Activated CD4-positive, alpha-beta memory T cell treated with anti-CD3 and anti-CD28 coated beads, Interleukin-2, amount 10 ng/mL, durations not matched to agents 7 days and 5 days (primary cell): ENCODE measurements around the gene CEACAM19. TPM values are rescaled to one million over a fixed set of nuclear protein-coding genes. Genes with fewer than 3 reads are reported as not detected.
A peak's percentile ranks its signal among the peaks of the same experiment; 100 is the strongest.
"Not testable (repeated sequence)": the region's sequence is repeated elsewhere in the genome, so short reads cannot be mapped to it uniquely, and the experiment has no call there.

Experiments
- CTCF ChIA-PET: fragments of 350-600 bp; sonication (Branson Sonifier 250); formaldehyde crosslinking; loops from one replicate; lab custom pipeline; 2021; ENCODE audit warnings: antibody characterized with exemption, inconsistent platforms; lab: Charles Lee
- POLR2A ChIA-PET: fragments of 350-600 bp; sonication (Branson Sonifier 250); formaldehyde crosslinking; loops from one replicate; lab custom pipeline; 2021; ENCODE audit warnings: antibody characterized with exemption; lab: Charles Lee
- DNase-seq: peaks from one replicate; pipeline ENCODE4 v3.0.0-alpha.2; 2020
- H3K27ac Mint-ChIP-seq: one replicate; pipeline ENCODE4 v1.8.0; 2021; ENCODE audit warnings: mild to moderate bottlenecking, mixed read lengths
- H3K27me3 Mint-ChIP-seq: one replicate; pipeline ENCODE4 v1.8.0; 2021; ENCODE audit warnings: mixed read lengths
- H3K36me3 Mint-ChIP-seq: one replicate; pipeline ENCODE4 v1.8.0; 2021; ENCODE audit warnings: low read depth, mixed read lengths
- H3K4me1 Mint-ChIP-seq: one replicate; pipeline ENCODE4 v1.8.0; 2021; ENCODE audit warnings: mixed read lengths
- H3K4me3 Mint-ChIP-seq: one replicate; pipeline ENCODE4 v1.8.0; 2021; ENCODE audit warnings: mild to moderate bottlenecking, mixed read lengths
- H3K9me3 Mint-ChIP-seq: one replicate; pipeline ENCODE4 v1.8.0; 2021; ENCODE audit warnings: mixed read lengths
- total RNA-seq, 2 experiments: library from RNA; stranded (reverse); gene quantifications; one replicate each; pipeline ENCODE4 v1.2.3, GENCODE V29; 2021

Gene CEACAM19
- total RNA-seq, 2 experiments from 2014 or later, result 0.30 TPM; not detected in 1

DNA sequence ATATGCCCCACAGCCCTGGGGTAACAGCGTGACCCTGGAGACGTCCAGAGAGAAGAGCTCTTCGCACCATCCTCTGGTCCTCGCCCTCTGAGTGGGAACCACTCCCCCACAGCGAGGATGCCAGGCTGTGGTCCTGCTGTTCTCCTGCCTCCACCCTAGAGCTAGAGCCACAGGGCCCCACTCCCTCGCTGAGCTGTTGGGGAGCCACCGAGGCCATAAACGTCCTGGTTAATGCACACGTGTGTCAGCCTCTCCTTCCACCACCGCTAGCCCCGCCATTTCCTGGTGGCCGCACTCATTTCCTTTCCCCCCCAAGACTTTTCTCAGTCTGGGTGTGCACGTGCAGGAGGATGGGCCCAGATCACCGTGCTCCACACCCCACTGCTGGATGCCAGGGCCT lies 39.2 kb downstream of the CEACAM19 start:
- Mint-ChIP-seq H3K27me3 (peaks cover 2% of the 10 kb centered on the region), H3K4me1 (peaks cover 4% of the 10 kb centered on the region), H3K36me3 (peaks cover 8% of the 10 kb centered on the region), H3K4me3 (no peak overlapping the region), H3K9me3 (peaks cover 12% of the 10 kb centered on the region), H3K27ac (no peak overlapping the region)
- POLR2A ChIA-PET, result no interaction called here
- no peak for DNase-seq
- CTCF ChIA-PET, result interaction anchor here (3.4 kb wide), 1 partner anchor 13 kb away, joined by 13 read pairs; no protein-coding TSS in a partner anchor

DNA sequence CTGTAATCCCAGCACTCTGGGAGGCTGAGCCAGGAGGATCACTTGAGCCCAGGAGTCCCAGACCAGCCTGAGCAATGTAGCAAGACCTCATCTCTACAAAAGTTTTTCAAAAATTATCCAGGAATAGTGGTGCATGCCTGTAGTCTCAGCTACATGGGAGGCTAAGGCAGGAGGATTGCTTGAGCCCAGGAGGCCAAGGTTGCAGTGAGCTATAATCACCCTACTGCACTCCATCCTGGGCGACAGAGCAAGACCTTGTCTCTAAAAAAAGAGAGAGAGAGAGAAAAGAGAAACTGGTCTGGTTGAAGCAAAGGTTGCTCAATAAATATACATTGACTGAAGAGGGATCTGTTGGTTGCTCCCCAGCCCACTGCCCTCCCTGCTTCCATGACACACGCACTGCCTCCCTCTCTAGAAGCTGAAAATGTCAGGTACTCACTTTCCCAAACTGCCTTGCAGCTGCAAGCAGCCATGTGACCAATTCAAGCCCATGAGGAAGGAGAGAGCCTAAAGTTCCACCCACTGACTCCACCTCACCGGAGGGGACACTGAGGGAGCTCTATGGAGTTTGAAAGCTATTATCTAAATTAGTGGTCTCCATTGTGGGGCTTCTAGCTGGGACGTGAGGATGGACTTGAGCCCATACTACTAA lies 41.7 kb downstream of the CEACAM19 start:
- Mint-ChIP-seq H3K4me1 (peaks cover 4% of the 10 kb centered on the region), H3K9me3 (peaks cover 15% of the 10 kb centered on the region), H3K4me3 (no peak overlapping the region), H3K27ac (no peak overlapping the region), H3K27me3 (peaks cover 2% of the 10 kb centered on the region), H3K36me3 (peaks cover 11% of the 10 kb centered on the region)
- CTCF ChIA-PET, result interaction anchor here (0.8 to 3.4 kb wide), 5 partner anchors 11 to 142 kb away, joined by 3 to 13 read pairs (median 3); no protein-coding TSS in a partner anchor
- POLR2A ChIA-PET, result no interaction called here
- no peak for DNase-seq

DNA sequence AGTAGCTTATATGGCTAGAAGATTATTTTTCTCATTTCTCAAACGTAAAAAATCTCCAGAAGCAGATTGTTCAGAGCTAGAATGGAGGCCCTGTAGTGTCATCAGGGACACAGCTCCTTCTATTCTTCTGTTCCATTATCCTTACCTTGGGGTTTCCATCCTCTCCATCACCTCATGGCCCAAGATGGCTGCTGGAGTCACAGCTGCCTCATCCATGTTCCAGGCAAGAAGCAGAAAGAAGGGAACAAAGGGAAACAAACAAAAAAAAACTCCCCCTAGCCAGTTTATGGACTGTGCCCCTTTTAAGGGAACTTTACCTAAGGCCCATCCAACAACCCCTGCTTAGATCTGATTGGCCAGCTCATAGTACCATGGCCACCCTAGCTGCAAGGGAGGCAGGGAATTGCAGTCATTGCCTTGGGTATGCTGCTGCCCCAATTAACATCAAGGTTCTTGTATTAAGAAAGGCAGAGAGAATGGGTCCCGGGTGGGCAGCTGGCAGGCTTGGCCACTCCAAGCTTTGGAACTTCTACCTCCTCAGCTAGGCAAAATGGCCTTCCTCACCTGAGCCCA lies 43.4 kb downstream of the CEACAM19 start:
- no peak for DNase-seq
- CTCF ChIA-PET, result interaction anchor here (0.9 to 2.1 kb wide), 3 partner anchors 9 to 56 kb away, joined by 3 to 11 read pairs (median 4); no protein-coding TSS in a partner anchor
- H3K4me1 Mint-ChIP-seq, result peaks cover 4% of the 10 kb centered on the region
- H3K36me3 Mint-ChIP-seq, result peaks cover 11% of the 10 kb centered on the region
- no peak overlapping the region for H3K27ac Mint-ChIP-seq
- H3K27me3 Mint-ChIP-seq, result peaks cover 2% of the 10 kb centered on the region
- H3K4me3 Mint-ChIP-seq, result no peak overlapping the region
- peaks cover 15% of the 10 kb centered on the region for H3K9me3 Mint-ChIP-seq
- POLR2A ChIA-PET, result interaction anchor here (1.0 kb wide), 1 partner anchor 9 kb away, joined by 4 read pairs; no protein-coding TSS in a partner anchor

DNA sequence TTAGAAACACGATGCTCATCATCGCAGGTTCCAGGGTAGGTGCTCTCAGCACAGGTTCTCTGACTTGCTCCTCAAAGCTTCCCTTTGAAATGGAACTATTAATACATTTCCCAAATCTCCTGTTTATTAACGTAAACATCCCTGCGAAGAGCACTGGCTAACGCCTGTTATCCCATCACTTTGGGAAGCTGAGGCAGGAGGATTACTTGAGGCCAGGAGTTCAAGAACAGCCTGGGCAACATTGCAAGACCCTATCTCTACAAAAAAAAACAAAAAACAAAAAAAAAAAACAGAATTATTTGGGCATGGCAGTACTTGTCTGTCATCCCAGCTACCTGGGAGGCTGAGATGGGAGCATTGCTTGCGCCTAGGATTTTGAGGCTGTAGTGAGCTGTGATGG lies 46.3 kb downstream of the CEACAM19 start:
- H3K4me3 Mint-ChIP-seq, result no peak overlapping the region
- H3K4me1 Mint-ChIP-seq, result peaks cover 15% of the 10 kb centered on the region
- peaks cover 11% of the 10 kb centered on the region for H3K36me3 Mint-ChIP-seq
- ChIA-PET CTCF (interaction anchor here (0.7 to 2.4 kb wide), 5 partner anchors 28 to 147 kb away, joined by 3 to 8 read pairs (median 3); no protein-coding TSS in a partner anchor), POLR2A (no interaction called here)
- no peak overlapping the region for H3K27ac Mint-ChIP-seq
- no peaks in the 10 kb centered on the region for H3K27me3 Mint-ChIP-seq
- DNase-seq, result no peak
- H3K9me3 Mint-ChIP-seq, result peaks cover 15% of the 10 kb centered on the region

DNA sequence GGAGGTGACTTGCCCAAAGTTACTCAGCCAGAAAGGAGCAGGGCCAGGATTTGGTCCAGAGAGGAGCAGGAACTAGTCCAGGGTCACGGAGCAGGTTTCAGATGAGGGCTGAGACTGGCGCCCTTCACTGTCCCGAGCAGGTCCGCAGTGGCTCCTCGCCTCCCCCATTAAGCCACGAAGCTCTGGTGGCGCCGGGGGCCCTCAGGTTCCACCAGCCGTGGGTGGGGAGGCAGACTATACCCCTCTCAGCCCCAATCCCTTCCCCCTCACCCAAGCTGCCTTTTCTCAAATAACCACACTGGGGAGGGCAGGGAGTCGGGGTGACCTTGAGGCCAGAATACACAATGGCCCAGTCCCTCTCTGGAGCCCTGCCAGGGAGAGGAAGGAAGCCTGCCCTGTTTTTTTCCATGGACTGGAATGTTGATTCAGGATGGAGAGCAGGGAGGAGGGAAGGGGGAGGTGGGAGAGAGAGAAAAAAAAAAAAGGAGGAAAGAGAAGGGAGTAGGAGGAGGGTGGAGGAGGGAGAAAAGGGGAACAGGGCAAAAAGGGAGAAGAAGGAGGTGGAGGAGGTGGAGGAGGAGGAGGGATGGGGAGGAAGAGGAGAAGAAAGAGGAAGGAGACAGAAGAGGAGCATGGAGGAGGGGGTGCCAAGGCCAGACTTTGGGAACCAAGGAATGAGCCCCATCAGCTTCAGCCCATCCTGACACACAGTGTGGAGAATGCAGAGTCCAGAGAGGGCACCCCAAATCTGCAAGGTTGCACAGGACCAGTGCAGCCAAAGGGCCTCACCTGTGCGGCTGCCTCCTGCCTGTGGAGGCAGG lies 47.4 kb downstream of the CEACAM19 start:
- peaks cover 15% of the 10 kb centered on the region for H3K9me3 Mint-ChIP-seq
- H3K27ac Mint-ChIP-seq, result no peak overlapping the region
- POLR2A ChIA-PET, result no interaction called here
- H3K4me3 Mint-ChIP-seq, result no peak overlapping the region
- H3K4me1 Mint-ChIP-seq, result peaks cover 25% of the 10 kb centered on the region
- CTCF ChIA-PET, result interaction anchor here (0.7 to 2.4 kb wide), 3 partner anchors 29 to 66 kb away, joined by 3 to 8 read pairs (median 4); no protein-coding TSS in a partner anchor
- H3K36me3 Mint-ChIP-seq, result peaks cover 11% of the 10 kb centered on the region
- no peak for DNase-seq
- H3K27me3 Mint-ChIP-seq, result no peaks in the 10 kb centered on the region

DNA sequence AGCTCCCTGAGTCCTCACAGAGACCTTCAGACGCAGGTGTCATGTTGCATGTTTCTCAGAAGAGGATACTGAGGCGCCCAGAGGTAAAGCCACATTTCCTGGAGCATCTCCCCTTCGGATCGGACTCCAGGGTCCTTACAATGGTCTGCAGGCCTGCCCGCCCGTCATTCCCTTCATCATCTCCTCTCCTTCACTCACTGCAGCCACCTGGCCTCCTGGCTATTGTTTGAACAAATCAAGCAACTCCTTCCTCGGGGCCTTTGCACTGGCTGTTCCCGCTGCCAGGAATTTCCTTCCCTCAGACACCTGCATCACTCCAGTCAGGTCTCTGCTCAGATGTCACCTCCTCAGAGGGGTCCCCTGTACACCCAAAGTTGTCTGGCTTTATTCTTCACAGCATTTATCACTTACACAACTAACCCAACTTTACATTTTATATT lies 48.0 kb downstream of the CEACAM19 start:
- Mint-ChIP-seq H3K27me3 (no peaks in the 10 kb centered on the region), H3K4me3 (no peak overlapping the region), H3K27ac (no peak overlapping the region), H3K36me3 (peaks cover 11% of the 10 kb centered on the region), H3K4me1 (peaks cover 32% of the 10 kb centered on the region), H3K9me3 (peaks cover 15% of the 10 kb centered on the region)
- ChIA-PET POLR2A (no interaction called here), CTCF (no interaction called here)
- DNase-seq, result no peak

DNA sequence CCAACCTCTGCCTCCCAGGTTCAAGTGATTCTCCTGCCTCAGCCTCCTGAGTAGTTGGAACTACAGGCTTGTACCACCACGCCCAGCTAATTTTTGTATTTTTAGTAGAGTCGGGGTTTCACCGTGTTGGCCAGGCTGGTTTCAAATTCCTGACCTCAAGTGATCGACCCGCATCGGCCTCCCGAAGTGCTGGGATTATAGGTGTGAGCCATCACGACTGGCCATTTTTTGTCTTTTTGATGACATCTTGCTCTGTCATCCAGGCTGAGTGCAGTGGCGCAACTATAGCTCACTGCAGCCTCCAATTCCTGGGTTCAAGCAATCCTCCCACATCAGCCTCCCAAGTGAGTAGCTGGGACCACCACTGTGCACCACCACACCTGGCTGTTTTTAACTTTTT lies 49.1 kb downstream of the CEACAM19 start:
- not testable (repeated sequence) for H3K27me3 Mint-ChIP-seq
- CTCF ChIA-PET, result interaction anchor here (0.6 to 10.1 kb wide), 2 partner anchors 53 to 120 kb away, joined by 3 to 336 read pairs; no protein-coding TSS in a partner anchor

DNA sequence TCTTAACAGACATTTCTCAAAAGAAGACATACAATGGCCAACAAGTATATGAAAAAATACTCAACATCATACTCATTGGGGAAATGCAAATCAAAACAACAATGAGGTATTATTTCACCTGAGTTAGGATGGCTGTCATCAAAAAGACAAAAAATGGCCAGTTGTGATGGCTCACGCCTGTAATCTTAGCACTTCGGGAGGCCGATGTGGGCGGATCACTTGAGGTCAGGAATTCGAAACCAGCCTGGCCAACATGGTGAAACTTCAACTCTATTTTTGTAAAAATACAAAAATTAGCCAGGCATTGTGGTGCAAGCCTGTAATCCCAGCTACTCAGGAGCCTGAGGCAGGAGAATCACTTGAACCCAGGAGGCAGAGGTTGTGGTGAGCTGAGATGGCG lies 49.7 kb downstream of the CEACAM19 start:
- H3K4me3 Mint-ChIP-seq, result no peak overlapping the region
- H3K4me1 Mint-ChIP-seq, result peaks cover 44% of the 10 kb centered on the region

More for the DNA sequence above, 49.1 kb downstream of the CEACAM19 start:
- DNase-seq, H3K4me3 Mint-ChIP-seq, H3K9me3 Mint-ChIP-seq, H3K36me3 Mint-ChIP-seq, H3K27ac Mint-ChIP-seq, POLR2A ChIA-PET: not testable (repeated sequence)
- H3K4me1 Mint-ChIP-seq, result peaks cover 39% of the 10 kb centered on the region

DNA sequence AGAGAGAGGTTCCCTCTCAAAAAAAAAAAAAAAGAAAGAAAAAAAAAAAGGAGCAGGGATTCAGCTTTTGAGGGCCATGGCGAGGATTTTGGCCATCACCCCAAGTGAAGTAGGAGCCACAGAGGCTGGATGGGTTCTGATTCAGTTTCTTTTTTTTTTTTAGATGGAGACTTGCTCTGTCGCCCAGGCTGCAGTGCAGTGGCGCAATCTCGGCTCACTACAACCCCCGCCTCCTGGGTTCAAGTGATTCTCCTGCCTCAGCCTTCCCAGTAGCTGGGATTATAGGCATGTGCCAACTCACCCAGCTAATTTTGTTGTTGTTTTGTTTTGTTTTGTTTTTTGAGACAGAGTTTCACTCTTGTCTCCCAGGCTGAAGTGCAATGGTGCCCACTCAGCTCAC lies 50.1 kb downstream of the CEACAM19 start:
- CTCF ChIA-PET, result interaction anchor here (0.7 to 10.1 kb wide), 7 partner anchors 12 to 150 kb away, joined by 3 to 336 read pairs (median 17); partner anchors contain the start of gene NECTIN2
- not testable (repeated sequence) for H3K4me3 Mint-ChIP-seq, DNase-seq, H3K36me3 Mint-ChIP-seq, H3K27ac Mint-ChIP-seq, H3K27me3 Mint-ChIP-seq, H3K9me3 Mint-ChIP-seq
- H3K4me1 Mint-ChIP-seq, result peaks cover 45% of the 10 kb centered on the region
- POLR2A ChIA-PET, result interaction anchor here (0.5 kb wide), 1 partner anchor 474 kb away, joined by 3 read pairs; no protein-coding TSS in a partner anchor

More for the DNA sequence above, 49.7 kb downstream of the CEACAM19 start:
- ChIA-PET CTCF (interaction anchor here (0.6 to 10.1 kb wide), 6 partner anchors 32 to 150 kb away, joined by 3 to 336 read pairs (median 4); partner anchors contain the start of gene NECTIN2), POLR2A (no interaction called here)
- H3K27ac Mint-ChIP-seq, result no peak overlapping the region
- H3K36me3 Mint-ChIP-seq, result no peaks in the 10 kb centered on the region
- no peaks in the 10 kb centered on the region for H3K27me3 Mint-ChIP-seq
- no peaks in the 10 kb centered on the region for H3K9me3 Mint-ChIP-seq
- DNase-seq, result no peak

DNA sequence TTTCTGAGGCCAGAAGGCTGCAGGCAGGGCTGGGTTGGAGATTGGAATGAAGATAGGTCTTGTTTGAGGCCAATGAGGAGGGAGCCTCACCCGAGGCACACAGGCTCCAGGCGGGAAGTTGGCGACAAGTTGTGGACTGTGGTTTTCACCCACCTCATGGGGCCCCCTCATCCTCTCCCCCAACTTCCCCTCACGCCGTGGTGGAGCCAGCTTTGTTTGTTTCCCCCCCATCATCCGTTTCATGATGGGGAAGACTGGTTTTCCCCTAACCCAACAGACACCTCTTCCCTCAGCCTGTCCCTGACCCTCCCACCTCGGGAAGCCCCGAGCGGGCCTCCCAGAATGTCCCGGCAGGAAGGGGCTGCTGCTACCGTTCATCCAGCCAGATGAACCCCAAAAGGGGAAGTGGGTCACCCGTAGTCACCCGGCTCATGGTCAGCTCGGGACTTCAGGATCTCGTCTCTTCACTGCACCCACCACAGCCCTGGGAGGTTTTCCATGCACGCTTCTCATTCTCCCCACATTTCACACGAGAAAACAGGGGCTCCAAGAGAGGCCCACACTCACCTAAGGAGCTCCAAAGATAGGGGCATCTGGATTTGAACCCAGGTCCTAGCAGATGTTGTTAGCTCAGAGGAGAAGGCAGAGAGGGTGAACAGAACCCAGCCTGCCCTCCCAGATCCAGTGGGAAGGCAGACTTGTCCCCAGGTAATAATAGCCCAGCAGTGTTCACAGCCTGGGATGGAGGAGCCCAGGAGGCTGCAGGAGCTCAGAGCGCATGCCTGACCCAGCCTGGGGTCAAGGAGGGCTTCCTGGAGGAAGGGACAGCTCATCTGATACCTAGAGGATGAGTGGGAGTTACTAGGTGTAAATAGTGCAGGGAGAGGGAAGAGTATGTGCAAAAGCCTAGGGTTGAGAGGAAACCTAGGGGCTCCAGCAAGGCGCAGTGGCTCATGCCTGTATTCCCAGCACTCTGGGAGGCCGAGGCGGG lies 51.1 kb downstream of the CEACAM19 start:
- no peaks in the 10 kb centered on the region for H3K27me3 Mint-ChIP-seq
- CTCF ChIA-PET, result interaction anchor here (1.0 to 10.1 kb wide), 13 partner anchors 11 to 151 kb away, joined by 3 to 336 read pairs (median 17); partner anchors contain the start of gene NECTIN2
- DNase-seq, result no peak

DNA sequence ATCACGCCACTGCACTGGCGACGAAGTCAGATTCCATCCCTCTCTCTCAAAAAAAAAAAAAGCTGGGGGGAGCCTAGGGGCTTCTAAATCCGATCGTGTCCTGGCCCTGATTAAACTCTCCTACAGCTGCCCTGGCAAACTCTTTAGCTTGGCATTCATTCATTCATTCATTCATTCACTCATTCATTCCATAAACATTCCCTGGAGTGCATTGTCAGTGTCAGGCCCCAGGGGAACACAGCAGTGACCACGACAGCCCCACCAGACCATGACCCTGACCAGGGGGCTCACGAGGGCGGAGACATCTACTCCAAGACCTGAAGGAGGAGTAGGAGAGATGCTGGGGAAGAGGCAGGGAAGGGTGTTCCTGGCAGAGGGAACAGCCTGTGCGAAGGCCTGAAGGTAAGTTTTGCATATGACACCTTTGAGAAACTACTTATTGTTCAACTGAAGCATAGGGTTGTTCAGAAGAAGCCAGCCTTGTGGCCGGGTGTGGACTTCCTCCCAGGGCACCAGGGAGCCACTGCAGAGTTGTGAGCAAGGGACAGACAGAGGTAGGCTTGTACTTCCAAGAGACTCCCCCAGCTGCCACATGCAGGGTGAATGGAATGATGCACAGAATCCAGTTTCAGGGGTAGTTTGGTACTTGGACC lies 52.1 kb downstream of the CEACAM19 start:
- peaks cover 55% of the 10 kb centered on the region for H3K4me1 Mint-ChIP-seq
- ChIA-PET CTCF (interaction anchor here (0.7 to 10.1 kb wide), 36 partner anchors 8 to 295 kb away, joined by 3 to 336 read pairs (median 6); partner anchors contain the start of gene NECTIN2), POLR2A (interaction anchor here (0.9 to 5.2 kb wide), 10 partner anchors 9 to 49 kb away, joined by 3 to 84 read pairs (median 5); no protein-coding TSS in a partner anchor)
- H3K27ac Mint-ChIP-seq, result no peak overlapping the region
- H3K9me3 Mint-ChIP-seq, result no peaks in the 10 kb centered on the region
- no peak for DNase-seq
- no peaks in the 10 kb centered on the region for H3K27me3 Mint-ChIP-seq
- no peaks in the 10 kb centered on the region for H3K36me3 Mint-ChIP-seq
- H3K4me3 Mint-ChIP-seq, result peak overlapping the region; percentile 18

More for the DNA sequence above, 51.1 kb downstream of the CEACAM19 start:
- peaks cover 46% of the 10 kb centered on the region for H3K4me1 Mint-ChIP-seq
- POLR2A ChIA-PET, result interaction anchor here (0.5 to 5.2 kb wide), 5 partner anchors 16 to 475 kb away, joined by 3 to 84 read pairs (median 4); no protein-coding TSS in a partner anchor
- H3K36me3 Mint-ChIP-seq, result no peaks in the 10 kb centered on the region
- H3K9me3 Mint-ChIP-seq, result no peaks in the 10 kb centered on the region
- H3K4me3 Mint-ChIP-seq, result no peak overlapping the region
- H3K27ac Mint-ChIP-seq, result no peak overlapping the region
